AG04449 (cell line): ENCODE measurements around the gene CRIP1.

Experiments
- CTCF ChIA-PET: fragments of 350-600 bp; formaldehyde crosslinking; extraction: SDS; loops from one replicate; lab custom pipeline; 2021; ENCODE audit warnings: antibody characterized with exemption; lab: Yijun Ruan, JAX
- POLR2A ChIA-PET: fragments of 400-600, 350-600 bp; formaldehyde crosslinking; extraction: SDS; loops from one replicate; lab custom pipeline; 2020; ENCODE audit warnings: antibody characterized with exemption, inconsistent platforms; lab: Yijun Ruan, JAX
- DNase-seq: peaks from one replicate; pipeline ENCODE4 v3.0.0-alpha.2; 2010; ENCODE audit warnings: low read depth, low spot score
- H3K4me3 ChIP-seq: 2 replicates; pipeline ENCODE4 v1.5.1; 2011; ENCODE audit warnings: low read depth, mild to moderate bottlenecking, control low read depth, low read length
- TF ChIP-seq, protein P1 (sequence below): IDR thresholded peaks from one replicate; pipeline ENCODE4 v1.5.1; 2011; ENCODE audit warnings: mild to moderate bottlenecking, moderate library complexity, low read length, control low read depth, inconsistent platforms; ENCODE audit not compliant: insufficient read depth; ENCODE audit errors: missing control alignments

CRIP1 gene

DNA sequence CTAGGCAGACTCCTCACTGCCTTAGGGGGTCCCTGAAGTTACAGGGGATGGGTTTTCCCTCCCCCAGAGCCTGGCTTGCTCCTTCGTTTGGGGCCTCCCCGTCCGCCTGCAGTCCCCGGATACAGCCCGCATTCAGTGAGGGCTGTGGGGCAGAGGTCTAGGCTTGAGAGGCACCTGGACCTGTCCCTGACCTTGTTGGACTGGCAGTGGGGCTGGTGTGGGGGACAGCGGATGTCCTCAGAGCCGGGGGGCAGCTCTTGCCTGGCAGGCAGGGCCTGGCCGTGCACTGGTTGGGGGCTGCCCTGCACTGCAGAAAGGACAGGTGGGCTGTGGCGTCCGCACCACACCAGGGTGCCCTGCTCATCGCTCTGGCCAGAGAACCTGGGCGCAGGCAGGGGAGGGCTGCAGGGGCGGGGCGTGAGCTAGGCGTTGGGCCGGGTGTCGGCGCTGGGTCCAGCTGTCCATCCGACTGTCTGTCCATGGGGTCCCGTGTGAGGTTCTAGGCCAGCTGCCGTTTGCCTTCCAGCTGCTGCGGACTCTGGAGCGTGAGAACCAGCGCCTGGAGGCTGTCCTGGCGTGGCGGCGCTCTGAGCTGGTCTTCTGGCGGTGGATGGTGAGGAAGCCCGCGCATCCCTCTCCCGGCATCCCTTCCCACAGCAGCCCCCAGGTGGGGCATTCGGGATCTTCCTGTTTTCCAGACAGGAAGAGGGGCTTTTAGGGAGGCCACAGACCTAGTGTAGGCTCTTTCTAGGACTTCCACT, 10.3 kb downstream of the CRIP1 start:
- TF ChIP-seq, protein P1, sequence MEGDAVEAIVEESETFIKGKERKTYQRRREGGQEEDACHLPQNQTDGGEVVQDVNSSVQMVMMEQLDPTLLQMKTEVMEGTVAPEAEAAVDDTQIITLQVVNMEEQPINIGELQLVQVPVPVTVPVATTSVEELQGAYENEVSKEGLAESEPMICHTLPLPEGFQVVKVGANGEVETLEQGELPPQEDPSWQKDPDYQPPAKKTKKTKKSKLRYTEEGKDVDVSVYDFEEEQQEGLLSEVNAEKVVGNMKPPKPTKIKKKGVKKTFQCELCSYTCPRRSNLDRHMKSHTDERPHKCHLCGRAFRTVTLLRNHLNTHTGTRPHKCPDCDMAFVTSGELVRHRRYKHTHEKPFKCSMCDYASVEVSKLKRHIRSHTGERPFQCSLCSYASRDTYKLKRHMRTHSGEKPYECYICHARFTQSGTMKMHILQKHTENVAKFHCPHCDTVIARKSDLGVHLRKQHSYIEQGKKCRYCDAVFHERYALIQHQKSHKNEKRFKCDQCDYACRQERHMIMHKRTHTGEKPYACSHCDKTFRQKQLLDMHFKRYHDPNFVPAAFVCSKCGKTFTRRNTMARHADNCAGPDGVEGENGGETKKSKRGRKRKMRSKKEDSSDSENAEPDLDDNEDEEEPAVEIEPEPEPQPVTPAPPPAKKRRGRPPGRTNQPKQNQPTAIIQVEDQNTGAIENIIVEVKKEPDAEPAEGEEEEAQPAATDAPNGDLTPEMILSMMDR: no peak
- ChIA-PET CTCF (no interaction called here), POLR2A (no interaction called here)
- no peak overlapping the region for H3K4me3 ChIP-seq
- no peak for DNase-seq

DNA sequence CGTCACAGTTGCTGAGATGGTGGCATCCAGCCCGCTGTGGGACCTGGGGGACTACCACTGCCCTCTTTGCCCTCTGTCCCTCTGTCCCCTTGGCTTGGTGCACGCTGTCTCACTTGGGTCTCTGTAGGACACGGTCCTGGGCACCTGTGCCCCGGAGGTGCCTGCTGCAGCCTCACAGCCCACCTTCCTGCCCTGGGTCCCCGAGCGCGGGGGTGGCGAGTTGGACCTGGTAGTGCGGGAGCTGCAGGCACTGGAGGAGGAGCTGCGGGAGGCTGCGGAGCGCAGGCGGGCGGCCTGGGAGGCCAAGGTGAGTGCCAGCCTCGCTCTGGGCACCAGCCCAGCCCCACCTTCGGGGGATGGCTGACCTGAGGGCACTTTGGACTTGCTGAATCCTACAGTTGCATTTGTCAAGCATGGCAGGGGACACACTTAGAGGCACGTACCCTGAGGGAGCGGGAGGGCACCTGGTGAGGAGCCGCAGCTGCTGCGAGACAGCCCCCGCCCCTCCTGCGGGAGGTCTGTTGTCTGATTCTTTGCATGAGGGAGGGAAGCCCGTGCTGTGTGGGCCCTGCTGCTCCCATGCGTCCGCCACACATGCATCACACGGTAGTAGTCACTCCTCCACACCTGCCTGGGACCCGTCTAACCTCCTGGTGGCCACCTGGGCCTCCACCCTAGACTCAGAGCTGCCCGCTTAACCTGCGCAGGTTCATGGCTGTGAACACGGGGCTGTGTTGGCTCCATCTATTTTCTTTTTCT, 11.2 kb downstream of the CRIP1 start:
- CTCF ChIA-PET: no interaction called here
- POLR2A ChIA-PET: no interaction called here
- TF ChIP-seq, protein P1: no peak
- no peak for DNase-seq
- no peak overlapping the region for H3K4me3 ChIP-seq

DNA sequence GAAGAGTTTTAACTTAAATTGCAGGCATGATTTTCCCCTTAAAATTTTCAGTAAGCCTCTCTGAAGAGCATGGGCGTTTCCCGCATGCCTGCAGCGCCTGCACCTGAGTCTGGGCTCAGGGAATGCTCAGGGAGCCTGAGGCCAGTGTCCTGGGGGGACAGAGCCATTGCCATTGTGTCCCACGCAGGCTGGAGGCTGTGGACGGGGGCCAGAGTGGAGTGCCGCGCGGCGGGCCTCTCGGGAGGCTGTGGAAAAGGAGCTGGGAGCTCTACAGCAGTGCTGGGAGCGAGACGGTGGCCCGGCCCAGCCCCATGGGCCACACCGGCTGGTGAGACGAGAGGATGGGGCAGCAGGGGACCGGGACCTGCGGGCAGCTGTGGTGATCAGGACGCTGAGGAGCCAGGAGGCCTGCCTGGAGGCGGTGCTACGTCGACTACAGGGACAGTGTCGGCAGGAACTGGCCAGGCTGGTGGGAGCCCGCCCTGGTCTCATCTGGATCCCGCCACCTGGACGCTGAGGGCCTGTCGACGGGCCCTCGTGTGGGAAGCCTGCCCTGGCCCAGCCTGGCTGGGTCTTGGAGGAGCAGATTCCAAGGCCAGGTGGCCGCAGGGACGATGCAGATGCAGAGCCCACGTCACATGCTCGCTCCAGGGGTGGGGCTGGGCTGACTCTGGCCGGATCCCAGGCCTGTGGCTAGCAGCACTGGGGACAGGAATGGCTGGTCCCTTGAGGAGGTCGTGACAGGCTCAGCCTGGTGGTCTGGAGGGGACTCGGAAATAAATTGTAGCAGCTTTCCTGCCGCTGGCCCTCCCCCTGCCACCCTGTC, 12.0 kb downstream of the CRIP1 start:
- H3K4me3 ChIP-seq: no peak overlapping the region
- ChIA-PET CTCF (no interaction called here), POLR2A (no interaction called here)
- DNase-seq: no peak
- TF ChIP-seq, protein P1: no peak

DNA sequence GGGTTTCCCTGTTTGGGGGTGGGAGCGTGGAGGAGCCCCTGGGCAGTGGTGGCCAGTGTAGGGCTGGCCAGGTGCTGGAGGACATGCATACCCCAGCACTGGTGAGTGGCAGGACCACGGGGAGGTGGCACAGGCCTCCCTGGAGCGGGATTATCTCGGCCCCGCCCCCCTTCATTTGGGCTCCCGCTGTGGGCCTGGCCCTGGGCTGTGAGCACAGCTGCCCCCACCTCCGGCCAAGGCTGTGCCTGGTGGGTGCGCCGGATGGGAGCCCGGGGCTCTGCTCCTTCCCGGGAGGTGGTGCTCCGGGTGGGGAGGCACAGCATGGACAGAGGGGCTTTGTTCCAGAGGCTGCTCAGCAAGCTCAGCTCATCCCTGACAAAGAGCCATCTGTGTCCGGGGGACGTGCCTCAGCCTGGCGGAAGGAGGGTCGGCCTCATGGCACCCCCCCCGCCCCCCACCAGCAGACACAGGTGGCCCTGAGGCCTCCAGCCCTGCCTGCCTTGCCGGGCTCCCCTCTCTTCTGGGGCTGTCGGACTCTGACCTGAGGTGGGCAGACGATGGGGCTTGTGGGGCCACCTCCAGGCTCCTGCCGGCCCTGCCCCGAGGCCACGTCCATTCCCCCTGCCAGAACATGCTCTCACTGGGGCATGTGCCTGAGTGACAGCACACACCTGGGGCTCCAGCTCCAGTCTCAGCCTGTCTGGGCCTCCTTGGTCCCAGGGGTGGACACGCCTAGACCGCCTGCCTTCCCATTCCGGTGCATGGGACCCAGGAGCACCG, 12.8 kb downstream of the CRIP1 start:
- H3K4me3 ChIP-seq: no peak overlapping the region
- TF ChIP-seq, protein P1: no peak
- CTCF ChIA-PET: interaction anchor here (0.8 to 1.3 kb wide), 3 partner anchors 9 to 29 kb away, joined by 3 to 4 read pairs (median 4); no protein-coding TSS in a partner anchor
- POLR2A ChIA-PET: interaction anchor here (0.8 kb wide), 1 partner anchor 442 kb away, joined by 3 read pairs; no protein-coding TSS in a partner anchor
- DNase-seq: no peak

DNA sequence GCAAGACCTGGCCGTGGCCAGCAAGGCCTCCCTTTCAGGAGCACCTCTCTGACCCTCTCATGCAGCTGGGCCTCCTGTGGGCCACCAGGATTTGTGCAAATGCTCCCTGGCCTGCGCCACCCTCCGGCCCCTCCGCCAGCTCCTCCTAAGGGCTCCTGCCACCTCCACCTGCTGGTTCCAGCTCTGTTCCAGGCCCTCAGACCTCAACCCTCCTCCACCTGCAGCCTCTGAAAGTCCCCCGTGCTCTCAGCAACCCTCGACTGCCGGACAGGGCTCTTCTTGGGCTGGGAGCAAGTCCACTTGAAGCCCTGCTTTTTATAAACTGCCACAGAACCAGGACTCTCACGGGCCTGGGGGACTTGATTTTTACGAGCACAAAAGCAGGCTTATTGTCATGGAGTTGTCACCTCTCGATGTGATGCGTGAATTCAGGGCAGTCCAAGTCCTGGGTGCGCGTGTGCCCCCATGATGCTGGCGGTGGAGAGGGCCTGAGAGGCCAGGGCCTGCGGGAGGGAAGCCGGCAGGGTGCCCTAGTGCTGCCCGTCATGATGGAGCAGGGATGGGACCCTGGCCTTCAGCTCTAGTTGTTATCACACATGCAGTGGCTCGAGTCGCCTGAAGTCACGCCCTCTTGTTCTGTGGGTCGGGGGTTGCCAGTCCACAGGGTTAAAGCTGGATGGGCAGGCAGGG, 13.5 kb downstream of the CRIP1 start:
- DNase-seq: no peak
- TF ChIP-seq, protein P1: no peak
- no peak overlapping the region for H3K4me3 ChIP-seq
- POLR2A ChIA-PET: interaction anchor here (0.7 to 0.8 kb wide), 2 partner anchors 19 to 443 kb away, joined by 3 to 5 read pairs; no protein-coding TSS in a partner anchor
- CTCF ChIA-PET: interaction anchor here (0.8 to 1.3 kb wide), 3 partner anchors 10 to 28 kb away, joined by 3 to 4 read pairs (median 4); no protein-coding TSS in a partner anchor
